Measurements from ENCODE around the gene ASTN2. TPM values are rescaled to one million over a fixed set of nuclear protein-coding genes. Genes with fewer than 3 reads are reported as not detected.

Gene ASTN2
- total and polyA plus RNA-seq, 2 donors (not counting 3 experiments of a cell fraction or from before 2014, with no cell fraction given), result 1.0 to 1.9 TPM

- Histone ChIP-seq H3K9me3 (replicated peaks; ENCODE audit: control insufficient read depth, insufficient read depth, low read length) (no peaks in the 10 kb centered on the region), H3K4me2 (ENCODE audit: insufficient read depth, low read length) (no peak overlapping the region), H3K9me1 (replicated peaks; ENCODE audit: control insufficient read depth, extremely low read depth, insufficient read depth, low read length) (no peaks in the 10 kb centered on the region), H3K27me3 (ENCODE audit: control insufficient read depth in 2 of 2, insufficient read depth in 2 of 2, low read length in 2 of 2) (no peaks in the 10 kb centered on the region), H2AFZ (ENCODE audit: low read depth, low read length) (no peak overlapping the region), H3K36me3 (ENCODE audit: control insufficient read depth in 2 of 2, extremely low read depth in 1 of 2, insufficient read depth in 2 of 2, low read length in 2 of 2) (no peaks in the 10 kb centered on the region), H3K9ac (replicated peaks; ENCODE audit: extremely low read depth, insufficient read depth, low read length) (no peak overlapping the region), H3K4me1 (ENCODE audit: control insufficient read depth, extremely low read depth, insufficient read depth, low read length) (no peaks in the 10 kb centered on the region), H3K79me2 (ENCODE audit: control insufficient read depth, insufficient read depth, low read length) (no peaks in the 10 kb centered on the region), H3K27ac (ENCODE audit: insufficient read depth, low read depth, low read length) (no peak overlapping the region), H4K20me1 (replicated peaks; ENCODE audit: control insufficient read depth, extremely low read depth, insufficient read depth, low read length) (no peaks in the 10 kb centered on the region), H3K4me3 (replicated peaks in 1 of 3; ENCODE audit: insufficient read depth in 1 of 3, low read depth in 1 of 3, low read length in 3 of 3) (no peak overlapping the region)
- no TSS peak for BruUV-seq (replicated peaks)
- TF ChIP-seq CTCF (IDR thresholded peaks at IDR 0.05; ENCODE audit: extremely low read depth in 1 of 2, insufficient read depth in 1 of 2, low read depth in 1 of 2, low read length in 2 of 2), result no peak
- no peak for TF ChIP-seq FOS (IDR thresholded peaks at IDR 0.05; ENCODE audit: borderline replicate concordance, insufficient read depth, low read length)
- TF ChIP-seq POLR2AphosphoS5 (IDR thresholded peaks at IDR 0.05; ENCODE audit: insufficient read depth, low read depth, low read length), result no peak
- TF ChIP-seq MAX (IDR thresholded peaks at IDR 0.05; ENCODE audit: insufficient read depth, insufficient read length), result no peak
- TF ChIP-seq POLR2A (IDR thresholded peaks at IDR 0.05; ENCODE audit: low read depth, low read length), result no peak
- no peak for TF ChIP-seq GATA2 (IDR thresholded peaks at IDR 0.05; ENCODE audit: insufficient read depth, insufficient read length, low read depth, low read length)
- intact Hi-C loops (cut with micrococcal nuclease) (no loop called here), dilution Hi-C loops (cut with MboI; ENCODE audit: extremely low pct_ligation_motif_present, low sequenced_read_pairs) (no loop called here)
- DNase-seq (ENCODE audit: low read depth, low spot score) (no peak), FAIRE-seq (no peak)
- ChIA-PET CTCF (no interaction called here), POLR2A (no interaction called here)
Observed at GRCh38 chr9:117451311-117451710, 36.5 kb upstream of the ASTN2 start.

- no TSS peak for BruUV-seq (replicated peaks)
- Histone ChIP-seq H3K9me3 (replicated peaks; ENCODE audit: control insufficient read depth, insufficient read depth, low read length) (no peaks in the 10 kb centered on the region), H3K27ac (ENCODE audit: insufficient read depth, low read depth, low read length) (no peak overlapping the region), H3K4me1 (ENCODE audit: control insufficient read depth, extremely low read depth, insufficient read depth, low read length) (no peaks in the 10 kb centered on the region), H3K36me3 (ENCODE audit: control insufficient read depth in 2 of 2, extremely low read depth in 1 of 2, insufficient read depth in 2 of 2, low read length in 2 of 2) (no peaks in the 10 kb centered on the region), H2AFZ (ENCODE audit: low read depth, low read length) (no peak overlapping the region), H4K20me1 (replicated peaks; ENCODE audit: control insufficient read depth, extremely low read depth, insufficient read depth, low read length) (no peaks in the 10 kb centered on the region), H3K79me2 (ENCODE audit: control insufficient read depth, insufficient read depth, low read length) (no peaks in the 10 kb centered on the region), H3K27me3 (ENCODE audit: control insufficient read depth in 2 of 2, insufficient read depth in 2 of 2, low read length in 2 of 2) (no peaks in the 10 kb centered on the region), H3K9ac (replicated peaks; ENCODE audit: extremely low read depth, insufficient read depth, low read length) (no peak overlapping the region), H3K4me2 (ENCODE audit: insufficient read depth, low read length) (no peak overlapping the region), H3K4me3 (replicated peaks in 1 of 3; ENCODE audit: insufficient read depth in 1 of 3, low read depth in 1 of 3, low read length in 3 of 3) (no peak overlapping the region), H3K9me1 (replicated peaks; ENCODE audit: control insufficient read depth, extremely low read depth, insufficient read depth, low read length) (no peaks in the 10 kb centered on the region)
- DNase-seq (ENCODE audit: low read depth, low spot score) (no peak), FAIRE-seq (no peak)
- intact Hi-C loops (cut with micrococcal nuclease), result no loop called here
- POLR2A ChIA-PET, result no interaction called here
- CTCF ChIA-PET, result no interaction called here
- dilution Hi-C loops (cut with MboI; ENCODE audit: extremely low pct_ligation_motif_present, low sequenced_read_pairs), result no loop called here
- TF ChIP-seq POLR2AphosphoS5 (IDR thresholded peaks at IDR 0.05; ENCODE audit: insufficient read depth, low read depth, low read length) (no peak), CTCF (IDR thresholded peaks at IDR 0.05; ENCODE audit: extremely low read depth in 1 of 2, insufficient read depth in 1 of 2, low read depth in 1 of 2, low read length in 2 of 2) (no peak), MYC (IDR thresholded peaks at IDR 0.05; ENCODE audit: low read depth, low read length) (no peak), FOS (IDR thresholded peaks at IDR 0.05; ENCODE audit: borderline replicate concordance, insufficient read depth, low read length) (no peak), MAX (IDR thresholded peaks at IDR 0.05; ENCODE audit: insufficient read depth, insufficient read length) (no peak), EZH2 (IDR thresholded peaks at IDR 0.05; ENCODE audit: borderline replicate concordance, low read depth, low read length, severe bottlenecking) (no peak), JUN (IDR thresholded peaks at IDR 0.05; ENCODE audit: borderline replicate concordance, insufficient read depth, insufficient read length, low read depth) (no peak), POLR2A (IDR thresholded peaks at IDR 0.05; ENCODE audit: low read depth, low read length) (no peak), GATA2 (IDR thresholded peaks at IDR 0.05; ENCODE audit: insufficient read depth, insufficient read length, low read depth, low read length) (no peak)
Observed at GRCh38 chr9:117448066-117448465, 33.2 kb upstream of the ASTN2 start.

All from endothelial cell of umbilical vein (primary cell).